Measurements from ENCODE around the gene TPRN.

TPRN gene

DNA sequence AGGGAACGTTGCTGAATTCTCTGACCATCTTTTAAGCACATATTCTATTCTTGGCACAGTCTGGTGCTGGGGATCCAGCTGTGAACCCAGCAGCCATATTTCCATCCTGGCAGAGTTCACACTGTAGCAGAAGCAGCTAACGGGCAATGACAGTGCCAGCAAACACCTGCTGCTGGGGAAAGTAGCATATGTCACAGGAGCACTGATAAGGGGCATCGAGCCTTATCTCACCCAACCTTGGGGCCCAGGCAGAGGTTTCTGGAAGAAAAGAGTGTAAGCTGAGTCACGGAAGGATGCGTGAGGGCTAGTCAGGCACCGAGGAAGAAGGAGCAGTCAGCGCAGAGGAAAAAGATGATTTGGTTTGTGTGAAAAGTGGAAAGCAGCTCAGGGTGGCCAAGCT is 6.1 kb upstream of the TPRN start:
- H3F3A ChIP-seq (ENCODE audit: low read depth): no peaks in the 10 kb centered on the region
- H3K9me2 ChIP-seq (replicated peaks; ENCODE audit: low read depth, low read length): no peaks in the 10 kb centered on the region
- peaks cover 54% of the 10 kb centered on the region for H3K79me2 ChIP-seq (ENCODE audit: insufficient read depth, low read length)
- no peaks in the 10 kb centered on the region for H3K9me3 ChIP-seq (ENCODE audit: insufficient read depth, low read depth, low read length)
- TF ChIP-seq EZH2phosphoT487 (IDR thresholded peaks at IDR 0.05; ENCODE audit: borderline replicate concordance): no peak
- TF ChIP-seq, protein P1, sequence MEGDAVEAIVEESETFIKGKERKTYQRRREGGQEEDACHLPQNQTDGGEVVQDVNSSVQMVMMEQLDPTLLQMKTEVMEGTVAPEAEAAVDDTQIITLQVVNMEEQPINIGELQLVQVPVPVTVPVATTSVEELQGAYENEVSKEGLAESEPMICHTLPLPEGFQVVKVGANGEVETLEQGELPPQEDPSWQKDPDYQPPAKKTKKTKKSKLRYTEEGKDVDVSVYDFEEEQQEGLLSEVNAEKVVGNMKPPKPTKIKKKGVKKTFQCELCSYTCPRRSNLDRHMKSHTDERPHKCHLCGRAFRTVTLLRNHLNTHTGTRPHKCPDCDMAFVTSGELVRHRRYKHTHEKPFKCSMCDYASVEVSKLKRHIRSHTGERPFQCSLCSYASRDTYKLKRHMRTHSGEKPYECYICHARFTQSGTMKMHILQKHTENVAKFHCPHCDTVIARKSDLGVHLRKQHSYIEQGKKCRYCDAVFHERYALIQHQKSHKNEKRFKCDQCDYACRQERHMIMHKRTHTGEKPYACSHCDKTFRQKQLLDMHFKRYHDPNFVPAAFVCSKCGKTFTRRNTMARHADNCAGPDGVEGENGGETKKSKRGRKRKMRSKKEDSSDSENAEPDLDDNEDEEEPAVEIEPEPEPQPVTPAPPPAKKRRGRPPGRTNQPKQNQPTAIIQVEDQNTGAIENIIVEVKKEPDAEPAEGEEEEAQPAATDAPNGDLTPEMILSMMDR (conservative IDR thresholded peaks at IDR 0.05; ENCODE audit: low read length): no peak
- peak overlapping the region; percentile 98 for H3K9ac ChIP-seq (ENCODE audit: low read depth, low read length, poor library complexity, severe bottlenecking)
- peaks cover 23% of the 10 kb centered on the region for H4K20me1 ChIP-seq (ENCODE audit: insufficient read depth, low read length, poor library complexity, severe bottlenecking)
- peaks cover 30% of the 10 kb centered on the region for H3K4me1 ChIP-seq (ENCODE audit: insufficient read depth, low read length, poor library complexity, severe bottlenecking)
- no peak overlapping the region for H2AFZ ChIP-seq (ENCODE audit: low read length)
- H3K36me3 ChIP-seq (ENCODE audit: insufficient read depth, low read length): no peaks in the 10 kb centered on the region
- H3K27me3 ChIP-seq (ENCODE audit: insufficient read depth, low read length, poor library complexity, severe bottlenecking): no peaks in the 10 kb centered on the region
- H3K4me2 ChIP-seq (ENCODE audit: low read depth, low read length, poor library complexity, severe bottlenecking): peak overlapping the region; percentile 92
- H3K4me3 ChIP-seq (ENCODE audit: low read length, poor library complexity, severe bottlenecking): peak overlapping the region; percentile 99

- peaks cover 60% of the 10 kb centered on the region for H3K79me2 ChIP-seq (ENCODE audit: insufficient read depth, low read length)
- no peaks in the 10 kb centered on the region for H3K9me3 ChIP-seq (ENCODE audit: insufficient read depth, low read depth, low read length)
- peak within 1 kb of the TSS; percentile 99 for H3K4me3 ChIP-seq (ENCODE audit: low read length, poor library complexity, severe bottlenecking)
- peaks cover 23% of the 10 kb centered on the region for H4K20me1 ChIP-seq (ENCODE audit: insufficient read depth, low read length, poor library complexity, severe bottlenecking)
- no peaks in the 10 kb centered on the region for H3K36me3 ChIP-seq (ENCODE audit: insufficient read depth, low read length)
- no peak for TF ChIP-seq EZH2phosphoT487 (IDR thresholded peaks at IDR 0.05; ENCODE audit: borderline replicate concordance)
- TF ChIP-seq, protein P1 (conservative IDR thresholded peaks at IDR 0.05; ENCODE audit: low read length): no peak
- H3K4me1 ChIP-seq (ENCODE audit: insufficient read depth, low read length, poor library complexity, severe bottlenecking): peaks cover 34% of the 10 kb centered on the region
- no peaks in the 10 kb centered on the region for H3K9me2 ChIP-seq (replicated peaks; ENCODE audit: low read depth, low read length)
- H3K27me3 ChIP-seq (ENCODE audit: insufficient read depth, low read length, poor library complexity, severe bottlenecking): no peaks in the 10 kb centered on the region
- no peaks in the 10 kb centered on the region for H3F3A ChIP-seq (ENCODE audit: low read depth)
- peak within 1 kb of the TSS; percentile 92 for H3K4me2 ChIP-seq (ENCODE audit: low read depth, low read length, poor library complexity, severe bottlenecking)
- peak within 1 kb of the TSS; percentile 43; the same call in 1 of the 2 replicates for H2AFZ ChIP-seq (ENCODE audit: low read length)
- H3K9ac ChIP-seq (ENCODE audit: low read depth, low read length, poor library complexity, severe bottlenecking): peak within 1 kb of the TSS; percentile 98
Measured at GRCh38 chr9:137205126-137206069, 4.9 kb upstream of the TPRN start, which contains the start of the genes NDOR1 and TMEM203. Gene NDOR1, plus strand, starts transcription at chr9:137205700. Its CDS starts 78 bp downstream, at chr9:137205778. Gene TMEM203, minus strand, starts transcription at chr9:137205648. Its CDS starts 234 bp downstream, at chr9:137205414.

DNA sequence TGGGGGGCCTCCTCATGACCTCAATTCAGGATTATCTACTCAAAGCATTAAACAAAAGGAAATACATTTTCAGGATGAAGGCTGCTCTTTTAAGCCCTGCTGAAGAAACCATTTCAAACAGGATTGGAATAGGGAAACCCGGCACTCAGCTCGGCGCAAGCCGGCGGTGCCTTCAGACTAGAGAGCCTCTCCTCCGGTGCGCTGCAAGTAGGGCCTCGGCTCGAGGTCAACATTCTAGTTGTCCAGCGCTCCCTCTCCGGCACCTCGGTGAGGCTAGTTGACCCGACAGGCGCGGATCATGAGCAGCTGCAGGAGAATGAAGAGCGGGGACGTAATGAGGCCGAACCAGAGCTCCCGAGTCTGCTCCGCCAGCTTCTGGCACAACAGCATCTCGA is 4.2 kb upstream of the TPRN start:
- peak overlapping the region; percentile 99 for H3K4me3 ChIP-seq (ENCODE audit: low read length, poor library complexity, severe bottlenecking)
- H3K9me2 ChIP-seq (replicated peaks; ENCODE audit: low read depth, low read length): no peaks in the 10 kb centered on the region
- TF ChIP-seq, protein P1 (conservative IDR thresholded peaks at IDR 0.05; ENCODE audit: low read length): no peak
- TF ChIP-seq EZH2phosphoT487 (IDR thresholded peaks at IDR 0.05; ENCODE audit: borderline replicate concordance): no peak
- H4K20me1 ChIP-seq (ENCODE audit: insufficient read depth, low read length, poor library complexity, severe bottlenecking): peaks cover 24% of the 10 kb centered on the region
- H3K79me2 ChIP-seq (ENCODE audit: insufficient read depth, low read length): peaks cover 61% of the 10 kb centered on the region
- H3K4me1 ChIP-seq (ENCODE audit: insufficient read depth, low read length, poor library complexity, severe bottlenecking): peaks cover 34% of the 10 kb centered on the region
- H3F3A ChIP-seq (ENCODE audit: low read depth): no peaks in the 10 kb centered on the region
- peak overlapping the region; percentile 92 for H3K4me2 ChIP-seq (ENCODE audit: low read depth, low read length, poor library complexity, severe bottlenecking)
- H2AFZ ChIP-seq (ENCODE audit: low read length): no peak overlapping the region
- H3K27me3 ChIP-seq (ENCODE audit: insufficient read depth, low read length, poor library complexity, severe bottlenecking): no peaks in the 10 kb centered on the region
- H3K36me3 ChIP-seq (ENCODE audit: insufficient read depth, low read length): no peaks in the 10 kb centered on the region
- H3K9ac ChIP-seq (ENCODE audit: low read depth, low read length, poor library complexity, severe bottlenecking): peak overlapping the region; percentile 98
- no peaks in the 10 kb centered on the region for H3K9me3 ChIP-seq (ENCODE audit: insufficient read depth, low read depth, low read length)

All from Loucy (cell line).